ENCODE measurements around the gene APOD.

APOD gene

GRCh38 chr3:195558602-195559001 lies 25.1 kb downstream of the APOD start:
- no peaks in the 10 kb centered on the region for H3K27me3 ChIP-seq (ENCODE audit: low read depth, low read length)
- H3K27ac ChIP-seq (ENCODE audit: low read length): no peak overlapping the region
- H3K4me1 ChIP-seq (ENCODE audit: control insufficient read depth in 1 of 2, insufficient read depth in 2 of 2, low read length in 2 of 2): no peaks in the 10 kb centered on the region
- no peak overlapping the region for H3K4me3 ChIP-seq (ENCODE audit: low read depth in 1 of 2, low read length in 2 of 2)
- H3K36me3 ChIP-seq (ENCODE audit: control insufficient read depth in 1 of 2, insufficient read depth in 2 of 2, low read length in 2 of 2): no peaks in the 10 kb centered on the region
- no peaks in the 10 kb centered on the region for H3K9me3 ChIP-seq (ENCODE audit: control insufficient read depth in 1 of 2, low read length in 2 of 2)

DNA sequence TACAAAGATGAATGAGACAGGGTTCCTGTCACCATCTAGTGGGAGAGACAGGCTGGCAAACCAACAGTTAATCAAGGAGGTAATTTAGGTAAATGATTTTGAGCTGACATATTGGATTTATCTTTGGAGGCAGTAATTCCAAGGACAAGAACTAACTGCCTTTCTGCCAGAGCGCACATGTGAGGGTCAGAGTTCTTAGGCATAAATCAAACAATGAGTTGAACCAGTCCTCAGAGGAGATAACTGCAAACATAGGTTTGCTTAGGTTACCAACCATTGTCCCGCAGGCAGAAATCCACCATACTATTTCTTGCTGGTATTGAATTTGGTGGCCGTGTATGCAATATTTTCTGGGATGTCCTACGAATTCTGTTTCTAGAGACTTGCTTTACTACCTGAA lies 26.4 kb downstream of the APOD start:
- Histone ChIP-seq H3K4me1 (ENCODE audit: control insufficient read depth in 1 of 2, insufficient read depth in 2 of 2, low read length in 2 of 2) (no peaks in the 10 kb centered on the region), H3K36me3 (ENCODE audit: control insufficient read depth in 1 of 2, insufficient read depth in 2 of 2, low read length in 2 of 2) (no peaks in the 10 kb centered on the region), H3K27me3 (ENCODE audit: low read depth, low read length) (no peaks in the 10 kb centered on the region), H3K27ac (ENCODE audit: low read length) (no peak overlapping the region), H3K4me3 (ENCODE audit: low read depth in 1 of 2, low read length in 2 of 2) (no peak overlapping the region), H3K9me3 (ENCODE audit: control insufficient read depth in 1 of 2, low read length in 2 of 2) (no peaks in the 10 kb centered on the region)

- Histone ChIP-seq H3K36me3 (ENCODE audit: control insufficient read depth in 1 of 2, insufficient read depth in 2 of 2, low read length in 2 of 2) (no peaks in the 10 kb centered on the region), H3K27me3 (ENCODE audit: low read depth, low read length) (no peaks in the 10 kb centered on the region), H3K4me1 (ENCODE audit: control insufficient read depth in 1 of 2, insufficient read depth in 2 of 2, low read length in 2 of 2) (no peaks in the 10 kb centered on the region), H3K27ac (ENCODE audit: low read length) (no peak overlapping the region), H3K4me3 (ENCODE audit: low read depth in 1 of 2, low read length in 2 of 2) (no peak overlapping the region), H3K9me3 (ENCODE audit: control insufficient read depth in 1 of 2, low read length in 2 of 2) (no peaks in the 10 kb centered on the region)
Measured at GRCh38 chr3:195556390-195556789, 27.4 kb downstream of the APOD start.

DNA sequence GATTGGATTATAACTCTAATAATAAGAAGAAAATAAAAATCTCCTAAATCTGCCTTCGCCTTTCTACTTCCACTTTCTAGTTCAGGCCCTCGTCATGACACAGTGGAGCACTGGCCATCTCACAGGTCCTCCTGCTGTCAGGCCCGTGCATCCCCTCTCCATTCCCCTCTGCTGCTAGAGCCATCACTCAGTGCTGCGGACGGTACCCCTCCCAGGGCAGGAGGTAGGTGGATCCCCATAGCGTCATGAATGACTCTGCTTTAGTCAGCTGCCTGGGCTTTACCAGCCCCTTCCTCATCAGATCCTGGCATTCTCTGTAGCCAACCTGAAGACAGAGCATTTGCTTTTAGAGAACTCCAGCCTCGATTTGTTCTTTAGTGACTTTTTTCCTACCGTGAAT lies 28.6 kb downstream of the APOD start:
- no peaks in the 10 kb centered on the region for H3K27me3 ChIP-seq (ENCODE audit: low read depth, low read length)
- no peaks in the 10 kb centered on the region for H3K9me3 ChIP-seq (ENCODE audit: control insufficient read depth in 1 of 2, low read length in 2 of 2)

DNA sequence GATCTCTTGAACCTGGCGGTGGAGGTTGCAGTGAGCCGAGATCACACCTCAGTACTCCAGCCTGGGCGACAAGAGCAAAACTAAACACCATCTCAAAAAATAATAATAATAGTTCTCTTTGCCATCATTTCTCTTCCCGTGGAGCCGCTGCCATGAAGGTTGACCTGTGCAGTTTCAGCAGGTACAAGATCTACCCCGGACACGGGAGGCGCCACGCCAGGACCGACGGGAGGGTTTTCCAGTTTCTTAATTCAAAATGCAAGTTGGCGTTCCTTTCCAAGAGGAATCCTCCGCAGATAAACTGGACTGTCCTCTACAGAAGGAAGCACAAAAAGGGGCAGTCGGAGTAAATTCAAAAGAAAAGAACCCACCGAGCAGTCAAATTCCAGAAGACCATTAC lies 29.3 kb downstream of the APOD start:
- H3K9me3 ChIP-seq (ENCODE audit: control insufficient read depth in 1 of 2, low read length in 2 of 2): no peaks in the 10 kb centered on the region
- peaks cover 4% of the 10 kb centered on the region in 2 donors for H3K4me1 ChIP-seq (ENCODE audit: control insufficient read depth in 1 of 2, insufficient read depth in 2 of 2, low read length in 2 of 2)
- H3K27me3 ChIP-seq (ENCODE audit: low read depth, low read length): no peaks in the 10 kb centered on the region
- H3K27ac ChIP-seq (ENCODE audit: low read length): no peak overlapping the region
- H3K36me3 ChIP-seq (ENCODE audit: control insufficient read depth in 1 of 2, insufficient read depth in 2 of 2, low read length in 2 of 2): no peaks in the 10 kb centered on the region
- no peak overlapping the region for H3K4me3 ChIP-seq (ENCODE audit: low read depth in 1 of 2, low read length in 2 of 2)

More for the DNA sequence above, 28.6 kb downstream of the APOD start:
- Histone ChIP-seq H3K4me3 (ENCODE audit: low read depth in 1 of 2, low read length in 2 of 2) (no peak overlapping the region), H3K36me3 (ENCODE audit: control insufficient read depth in 1 of 2, insufficient read depth in 2 of 2, low read length in 2 of 2) (no peaks in the 10 kb centered on the region), H3K4me1 (ENCODE audit: control insufficient read depth in 1 of 2, insufficient read depth in 2 of 2, low read length in 2 of 2) (peaks cover 4% of the 10 kb centered on the region in 2 donors), H3K27ac (ENCODE audit: low read length) (no peak overlapping the region)

GRCh38 chr3:195553268-195553667 lies 30.5 kb downstream of the APOD start:
- Histone ChIP-seq H3K4me1 (ENCODE audit: control insufficient read depth in 1 of 2, insufficient read depth in 2 of 2, low read length in 2 of 2) (peaks cover 4% of the 10 kb centered on the region in 2 donors), H3K9me3 (ENCODE audit: control insufficient read depth in 1 of 2, low read length in 2 of 2) (no peaks in the 10 kb centered on the region), H3K36me3 (ENCODE audit: control insufficient read depth in 1 of 2, insufficient read depth in 2 of 2, low read length in 2 of 2) (no peaks in the 10 kb centered on the region), H3K4me3 (ENCODE audit: low read depth in 1 of 2, low read length in 2 of 2) (no peak overlapping the region), H3K27me3 (ENCODE audit: low read depth, low read length) (no peaks in the 10 kb centered on the region), H3K27ac (ENCODE audit: low read length) (no peak overlapping the region)

DNA sequence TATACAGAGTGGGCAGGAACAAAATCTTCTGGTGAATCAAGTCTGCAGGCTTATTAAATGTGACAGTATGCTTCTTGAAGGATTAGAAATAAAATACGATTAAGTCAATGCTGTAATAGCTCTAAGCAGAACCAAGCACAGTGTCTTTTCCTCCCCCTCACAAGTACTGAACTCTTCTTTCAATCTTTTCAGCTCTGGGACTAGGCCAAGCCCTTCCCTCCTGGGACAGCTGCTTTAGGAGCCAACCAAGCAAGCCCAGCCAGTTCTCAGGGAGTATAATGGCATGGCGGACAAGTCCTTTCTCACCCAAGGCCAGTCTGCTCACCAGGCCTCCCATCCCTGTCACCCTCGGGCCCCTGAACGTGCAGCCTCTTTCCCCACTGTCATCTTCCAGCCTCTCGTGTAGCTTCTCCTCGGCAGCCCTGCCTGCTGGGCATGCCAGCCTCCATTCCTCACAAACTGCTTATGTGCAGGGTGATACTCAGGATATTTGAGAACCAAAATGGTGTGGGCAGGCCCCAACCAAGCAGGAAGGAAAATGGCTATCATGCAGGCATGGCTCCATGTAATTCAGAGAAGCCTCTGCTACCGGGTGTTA lies 32.3 kb downstream of the APOD start:
- no peaks in the 10 kb centered on the region for H3K36me3 ChIP-seq (ENCODE audit: control insufficient read depth in 1 of 2, insufficient read depth in 2 of 2, low read length in 2 of 2)
- no peaks in the 10 kb centered on the region for H3K27me3 ChIP-seq (ENCODE audit: low read depth, low read length)
- H3K4me1 ChIP-seq (ENCODE audit: control insufficient read depth in 1 of 2, insufficient read depth in 2 of 2, low read length in 2 of 2): peaks cover 4 to 8% of the 10 kb centered on the region in 2 donors
- H3K9me3 ChIP-seq (ENCODE audit: control insufficient read depth in 1 of 2, low read length in 2 of 2): no peaks in the 10 kb centered on the region
- no peak overlapping the region for H3K4me3 ChIP-seq (ENCODE audit: low read depth in 1 of 2, low read length in 2 of 2)
- H3K27ac ChIP-seq (ENCODE audit: low read length): no peak overlapping the region

GRCh38 chr3:195550723-195551122 lies 33.0 kb downstream of the APOD start:
- H3K4me3 ChIP-seq (ENCODE audit: low read depth in 1 of 2, low read length in 2 of 2): no peak overlapping the region
- H3K27ac ChIP-seq (ENCODE audit: low read length): no peak overlapping the region
- no peaks in the 10 kb centered on the region for H3K36me3 ChIP-seq (ENCODE audit: control insufficient read depth in 1 of 2, insufficient read depth in 2 of 2, low read length in 2 of 2)
- no peaks in the 10 kb centered on the region for H3K9me3 ChIP-seq (ENCODE audit: control insufficient read depth in 1 of 2, low read length in 2 of 2)
- no peaks in the 10 kb centered on the region for H3K27me3 ChIP-seq (ENCODE audit: low read depth, low read length)
- H3K4me1 ChIP-seq (ENCODE audit: control insufficient read depth in 1 of 2, insufficient read depth in 2 of 2, low read length in 2 of 2): peaks cover 7 to 16% of the 10 kb centered on the region in 2 donors

- H3K27ac ChIP-seq (ENCODE audit: low read length): no peak overlapping the region
- no peak overlapping the region for H3K4me3 ChIP-seq (ENCODE audit: low read depth in 1 of 2, low read length in 2 of 2)
- no peaks in the 10 kb centered on the region for H3K36me3 ChIP-seq (ENCODE audit: control insufficient read depth in 1 of 2, insufficient read depth in 2 of 2, low read length in 2 of 2)
- H3K9me3 ChIP-seq (ENCODE audit: control insufficient read depth in 1 of 2, low read length in 2 of 2): no peaks in the 10 kb centered on the region
- H3K27me3 ChIP-seq (ENCODE audit: low read depth, low read length): no peaks in the 10 kb centered on the region
- H3K4me1 ChIP-seq (ENCODE audit: control insufficient read depth in 1 of 2, insufficient read depth in 2 of 2, low read length in 2 of 2): peaks cover 8 to 18% of the 10 kb centered on the region in 2 donors
Measured at GRCh38 chr3:195549931-195550519, 33.7 kb downstream of the APOD start.

GRCh38 chr3:195548987-195549386 lies 34.8 kb downstream of the APOD start:
- no peaks in the 10 kb centered on the region for H3K27me3 ChIP-seq (ENCODE audit: low read depth, low read length)
- H3K27ac ChIP-seq (ENCODE audit: low read length): no peak overlapping the region
- no peaks in the 10 kb centered on the region for H3K36me3 ChIP-seq (ENCODE audit: control insufficient read depth in 1 of 2, insufficient read depth in 2 of 2, low read length in 2 of 2)
- peaks cover 8 to 18% of the 10 kb centered on the region in 2 donors for H3K4me1 ChIP-seq (ENCODE audit: control insufficient read depth in 1 of 2, insufficient read depth in 2 of 2, low read length in 2 of 2)
- no peaks in the 10 kb centered on the region for H3K9me3 ChIP-seq (ENCODE audit: control insufficient read depth in 1 of 2, low read length in 2 of 2)
- no peak overlapping the region for H3K4me3 ChIP-seq (ENCODE audit: low read depth in 1 of 2, low read length in 2 of 2)

- Histone ChIP-seq H3K36me3 (ENCODE audit: control insufficient read depth in 1 of 2, insufficient read depth in 2 of 2, low read length in 2 of 2) (no peaks in the 10 kb centered on the region), H3K9me3 (ENCODE audit: control insufficient read depth in 1 of 2, low read length in 2 of 2) (no peaks in the 10 kb centered on the region), H3K27ac (ENCODE audit: low read length) (no peak overlapping the region), H3K4me3 (ENCODE audit: low read depth in 1 of 2, low read length in 2 of 2) (no peak overlapping the region), H3K27me3 (ENCODE audit: low read depth, low read length) (no peaks in the 10 kb centered on the region), H3K4me1 (ENCODE audit: control insufficient read depth in 1 of 2, insufficient read depth in 2 of 2, low read length in 2 of 2) (peaks cover 8 to 18% of the 10 kb centered on the region in 2 donors)
Measured at GRCh38 chr3:195548501-195548900, 35.2 kb downstream of the APOD start.

GRCh38 chr3:195548006-195548405 lies 35.7 kb downstream of the APOD start:
- Histone ChIP-seq H3K4me3 (ENCODE audit: low read depth in 1 of 2, low read length in 2 of 2) (no peak overlapping the region), H3K36me3 (ENCODE audit: control insufficient read depth in 1 of 2, insufficient read depth in 2 of 2, low read length in 2 of 2) (no peaks in the 10 kb centered on the region), H3K27me3 (ENCODE audit: low read depth, low read length) (no peaks in the 10 kb centered on the region), H3K27ac (ENCODE audit: low read length) (no peak overlapping the region), H3K4me1 (ENCODE audit: control insufficient read depth in 1 of 2, insufficient read depth in 2 of 2, low read length in 2 of 2) (peaks cover 8 to 18% of the 10 kb centered on the region in 2 donors), H3K9me3 (ENCODE audit: control insufficient read depth in 1 of 2, low read length in 2 of 2) (no peaks in the 10 kb centered on the region)
